GM12864 (cell line): ENCODE data around the gene LMF2.

Experiments used
- DNase-seq: peaks from one replicate; pipeline ENCODE4 v3.0.0-alpha.2; 2011; ENCODE audit warnings: low read depth
- H3K4me3 ChIP-seq: 2 replicates; pipeline ENCODE4 v1.5.1; 2011; ENCODE audit warnings: mild to moderate bottlenecking, low read depth, low read length, control low read depth
- TF ChIP-seq, protein P1 (sequence below): IDR thresholded peaks from 2 replicates; pipeline ENCODE4 v1.5.1; 2011; ENCODE audit warnings: low read depth, mild to moderate bottlenecking, moderate library complexity, low read length, control low read depth, inconsistent platforms; ENCODE audit errors: missing control alignments

Gene LMF2

DNA sequence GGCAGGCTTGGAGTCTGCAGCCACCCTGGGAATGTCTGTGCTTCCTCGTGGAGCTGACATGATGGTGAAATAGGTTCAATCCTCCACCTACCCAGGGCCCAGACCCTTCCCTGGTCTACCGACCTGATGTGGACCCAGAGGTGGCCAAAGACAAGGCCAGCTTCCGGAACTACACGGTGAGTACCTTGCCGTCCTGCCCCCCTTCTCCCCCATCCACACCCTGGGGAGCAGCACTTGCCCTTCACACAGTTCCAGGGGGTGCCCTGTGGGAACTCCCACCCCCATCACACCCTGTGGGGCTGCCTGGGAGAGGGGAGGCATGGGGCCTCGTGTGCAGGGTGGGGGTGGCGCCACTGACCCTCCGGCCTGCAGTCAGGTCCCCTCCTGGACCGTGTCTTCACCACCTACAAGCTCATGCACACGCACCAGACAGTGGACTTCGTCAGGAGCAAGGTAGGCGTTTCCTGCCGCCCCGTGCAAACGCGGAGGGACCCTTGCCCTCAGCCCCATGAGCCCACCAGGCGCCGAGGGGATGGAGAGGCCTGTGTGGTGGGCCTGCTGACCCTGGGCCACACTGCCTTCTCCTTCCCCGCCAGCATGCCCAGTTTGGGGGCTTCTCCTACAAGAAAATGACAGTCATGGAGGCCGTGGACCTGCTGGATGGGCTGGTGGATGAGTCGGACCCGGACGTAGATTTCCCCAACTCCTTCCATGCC is 20.1 kb downstream of the LMF2 start:
- H3K4me3 ChIP-seq, result no peak overlapping the region
- DNase-seq, result no peak
- TF ChIP-seq, protein P1, sequence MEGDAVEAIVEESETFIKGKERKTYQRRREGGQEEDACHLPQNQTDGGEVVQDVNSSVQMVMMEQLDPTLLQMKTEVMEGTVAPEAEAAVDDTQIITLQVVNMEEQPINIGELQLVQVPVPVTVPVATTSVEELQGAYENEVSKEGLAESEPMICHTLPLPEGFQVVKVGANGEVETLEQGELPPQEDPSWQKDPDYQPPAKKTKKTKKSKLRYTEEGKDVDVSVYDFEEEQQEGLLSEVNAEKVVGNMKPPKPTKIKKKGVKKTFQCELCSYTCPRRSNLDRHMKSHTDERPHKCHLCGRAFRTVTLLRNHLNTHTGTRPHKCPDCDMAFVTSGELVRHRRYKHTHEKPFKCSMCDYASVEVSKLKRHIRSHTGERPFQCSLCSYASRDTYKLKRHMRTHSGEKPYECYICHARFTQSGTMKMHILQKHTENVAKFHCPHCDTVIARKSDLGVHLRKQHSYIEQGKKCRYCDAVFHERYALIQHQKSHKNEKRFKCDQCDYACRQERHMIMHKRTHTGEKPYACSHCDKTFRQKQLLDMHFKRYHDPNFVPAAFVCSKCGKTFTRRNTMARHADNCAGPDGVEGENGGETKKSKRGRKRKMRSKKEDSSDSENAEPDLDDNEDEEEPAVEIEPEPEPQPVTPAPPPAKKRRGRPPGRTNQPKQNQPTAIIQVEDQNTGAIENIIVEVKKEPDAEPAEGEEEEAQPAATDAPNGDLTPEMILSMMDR, result no peak

DNA sequence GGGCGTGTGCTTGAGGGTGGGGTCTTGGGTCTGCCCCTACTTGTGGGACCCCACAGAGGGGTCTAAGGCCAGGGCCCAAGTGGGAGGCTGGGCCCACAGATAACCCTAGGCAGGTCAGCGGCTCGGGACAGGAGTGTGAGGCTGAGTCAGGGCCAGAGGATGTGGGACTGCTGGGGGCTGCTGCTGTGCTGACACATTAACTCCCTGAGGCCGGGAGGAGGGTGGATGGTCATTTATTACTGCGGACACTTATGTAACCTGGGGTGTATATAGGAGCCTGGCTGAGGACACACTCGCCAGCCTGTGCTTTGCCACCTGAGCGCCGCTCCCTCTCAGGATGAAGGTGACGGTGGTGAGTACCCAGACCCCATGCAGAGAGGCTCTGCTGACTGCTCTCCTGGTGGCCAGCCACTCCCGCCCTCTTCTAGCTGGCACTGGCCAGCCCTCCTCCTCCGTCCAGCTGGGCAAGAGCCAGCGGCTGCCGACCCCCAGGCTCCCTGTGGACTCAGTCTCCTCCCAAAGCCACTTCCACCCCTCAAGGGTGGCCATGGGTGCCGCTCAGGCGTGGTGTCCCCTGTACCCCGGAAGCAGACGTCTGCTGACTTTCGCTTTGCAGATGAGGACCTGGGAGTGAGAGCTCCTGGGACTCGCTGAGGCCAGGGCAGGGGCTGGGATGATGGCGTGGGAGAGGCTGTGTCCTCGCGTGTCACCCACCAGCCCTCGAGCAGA is 20.8 kb downstream of the LMF2 start, which contains the start of gene MIOX:
TSS of gene MIOX (plus strand) at position 299 of the 729 bp plus-strand sequence. CDS start at position 338, 39 bp downstream.
- no peak for DNase-seq
- TF ChIP-seq, protein P1, result no peak
- no peak within 1 kb of the TSS for H3K4me3 ChIP-seq

DNA sequence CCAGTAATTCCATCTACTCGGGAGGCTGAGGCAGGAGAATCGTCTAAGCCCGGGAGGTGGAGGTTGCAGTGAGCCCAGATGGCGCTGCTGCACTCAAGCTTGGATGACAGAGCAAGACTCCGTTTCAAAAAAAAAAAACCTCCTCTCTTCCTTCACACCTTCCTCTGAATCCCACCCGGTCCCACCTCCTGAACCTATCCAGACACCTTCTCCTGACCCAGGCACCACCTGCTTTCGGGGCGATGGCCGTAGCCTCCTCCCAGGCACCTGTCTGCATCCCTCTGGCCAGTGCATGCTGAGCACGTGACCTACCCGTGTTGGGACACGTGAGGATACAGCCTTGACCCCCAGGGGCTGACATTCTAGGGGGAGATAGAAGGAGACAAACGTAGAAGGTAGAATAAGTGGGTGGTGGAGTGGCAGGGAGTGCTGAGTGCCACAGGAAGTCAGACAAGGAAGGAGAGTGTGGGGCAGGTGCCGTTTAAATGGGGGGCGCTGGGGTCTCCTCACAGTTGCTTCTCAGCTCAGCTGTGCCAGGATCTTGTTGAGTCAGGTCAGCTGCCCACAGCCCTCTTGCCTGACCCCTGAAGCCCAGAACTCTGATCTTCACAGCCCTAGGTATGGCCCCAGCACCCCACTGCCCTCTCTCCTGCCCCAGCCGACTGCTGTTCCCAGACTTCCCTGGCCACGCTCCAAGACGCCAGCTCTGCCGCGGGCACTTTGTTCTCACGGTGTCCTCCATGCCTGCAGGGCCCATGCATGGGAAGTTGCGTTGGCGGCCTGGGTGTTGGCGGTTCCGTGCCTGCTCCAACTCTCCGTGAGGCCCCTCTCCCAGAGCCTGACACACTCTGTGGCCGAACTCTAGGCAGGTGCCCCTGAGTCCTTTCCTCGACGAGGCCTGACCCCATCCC is 22.0 kb downstream of the LMF2 start:
- TF ChIP-seq, protein P1, result no peak
- DNase-seq, result no peak
- no peak overlapping the region for H3K4me3 ChIP-seq

DNA sequence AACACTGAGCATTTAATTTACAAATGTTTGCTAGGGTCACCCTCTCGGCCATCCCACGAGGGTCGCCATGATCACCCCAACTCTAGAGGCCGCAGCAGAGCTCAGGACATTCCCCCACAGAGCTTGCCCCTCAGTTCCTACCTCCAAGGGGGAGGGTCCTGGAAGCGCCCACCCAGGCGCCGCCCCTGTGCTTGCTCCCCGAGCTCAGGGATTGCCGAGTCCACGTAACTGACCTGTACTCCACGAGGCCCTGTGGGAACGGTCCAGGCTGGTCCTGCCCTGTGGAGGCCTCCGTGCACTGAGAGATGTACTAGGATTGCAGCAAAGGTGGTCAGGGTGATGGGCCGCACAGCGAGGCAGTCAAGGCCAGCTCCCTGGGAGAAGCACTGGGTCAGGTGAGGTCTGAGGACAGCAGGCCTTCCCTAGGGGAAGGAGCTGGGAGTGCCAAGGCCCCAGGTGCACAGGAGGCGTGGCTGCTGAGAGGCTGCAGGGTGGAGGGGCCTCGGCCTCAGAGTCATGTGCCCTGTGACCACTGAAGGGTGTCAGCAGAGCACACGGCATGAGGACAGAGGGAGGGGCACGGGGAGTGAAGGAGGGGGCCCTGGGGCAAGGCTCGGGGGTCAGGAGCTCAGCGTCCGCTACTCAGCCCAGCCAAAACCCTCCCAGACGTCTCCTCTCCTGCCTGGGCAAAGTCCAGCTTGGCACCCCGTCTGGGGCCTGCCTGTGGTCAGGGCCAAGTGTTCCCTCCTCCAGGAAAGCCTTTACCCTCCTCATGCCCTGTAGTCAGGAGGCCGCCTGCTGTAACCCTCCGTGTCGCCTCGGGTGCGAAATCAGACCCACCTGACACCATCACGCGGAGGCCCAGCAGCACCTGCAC is 23.3 kb downstream of the LMF2 start:
- TF ChIP-seq, protein P1, result no peak
- DNase-seq, result no peak
- no peak overlapping the region for H3K4me3 ChIP-seq

DNA sequence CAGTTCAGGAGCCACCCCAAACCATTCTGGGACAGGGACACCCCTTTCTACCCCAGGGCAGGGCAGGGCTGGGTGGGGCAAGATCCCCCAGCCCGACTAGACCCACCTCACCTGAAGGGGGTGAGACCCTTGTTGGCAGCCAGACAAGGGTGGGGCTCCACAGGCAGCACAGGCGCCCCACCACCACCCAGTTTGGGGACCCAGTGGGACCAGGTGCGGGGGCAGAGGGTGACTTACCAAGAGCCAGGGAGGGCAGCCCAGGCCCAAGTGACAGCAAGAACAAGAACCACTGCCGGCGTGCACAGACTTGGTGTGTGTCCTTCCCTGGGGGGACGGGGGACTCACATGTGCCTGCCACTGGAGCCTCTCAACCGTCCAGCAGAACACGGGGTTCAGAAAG is 23.9 kb downstream of the LMF2 start:
- H3K4me3 ChIP-seq, result no peak overlapping the region
- TF ChIP-seq, protein P1, result no peak
- DNase-seq, result no peak

DNA sequence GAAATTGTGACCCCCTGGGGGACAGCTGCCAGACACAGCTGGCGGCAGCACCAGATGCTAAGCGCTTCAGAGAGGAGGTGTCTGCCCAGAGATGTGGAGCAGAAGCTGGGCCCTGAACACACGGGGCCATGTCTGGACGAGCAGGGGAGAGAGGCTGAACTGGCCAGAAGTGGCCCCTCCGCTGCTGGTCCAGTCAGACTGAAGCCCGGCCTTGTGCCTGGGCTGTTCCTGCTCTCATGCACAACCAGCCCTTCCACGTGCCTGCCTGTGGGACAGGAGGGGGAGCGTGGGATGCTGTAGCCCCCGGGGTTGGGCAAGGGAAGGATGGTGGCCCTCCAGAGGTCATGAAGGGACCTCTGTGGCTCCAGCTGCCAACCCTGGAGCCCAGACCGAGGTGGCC is 24.4 kb downstream of the LMF2 start:
- TF ChIP-seq, protein P1, result no peak
- DNase-seq, result no peak
- no peak overlapping the region for H3K4me3 ChIP-seq
